ENCODE results near the gene NELL1. TPM values are rescaled to one million over a fixed set of nuclear protein-coding genes. Genes with fewer than 3 reads are reported as not detected.

Gene NELL1
- polyA plus RNA-seq, 1 of the 3 experiments (the other 2 are of a cell fraction), result not detected

DNA sequence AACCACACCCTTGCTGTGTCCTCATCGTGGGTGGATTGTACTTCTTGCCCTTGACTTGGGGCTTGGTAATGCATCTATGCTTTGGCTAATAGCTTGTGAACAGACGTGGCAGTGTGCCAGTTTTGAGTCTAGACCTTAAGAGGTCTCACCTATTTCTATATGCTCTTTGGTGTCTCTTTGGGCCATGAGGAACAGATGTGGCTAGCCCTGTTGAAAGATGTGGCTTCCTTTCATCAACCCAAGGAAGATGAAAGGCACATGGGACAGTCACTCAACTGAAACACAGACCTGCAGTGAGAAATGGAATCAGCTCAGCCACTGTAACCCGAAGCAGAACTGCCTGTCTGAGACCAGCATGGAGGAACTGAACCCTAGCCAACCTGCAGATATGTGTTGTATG lies 7.9 kb upstream of the NELL1 start (continued):
- no peak for TF ChIP-seq NFIC (IDR thresholded peaks at IDR 0.05; ENCODE audit: borderline replicate concordance)
- TF ChIP-seq RXRA (IDR thresholded peaks at IDR 0.05; ENCODE audit: borderline replicate concordance, low read depth), result no peak
- no peak for TF ChIP-seq ELF1 (IDR thresholded peaks at IDR 0.05)
- TF ChIP-seq, protein P1, sequence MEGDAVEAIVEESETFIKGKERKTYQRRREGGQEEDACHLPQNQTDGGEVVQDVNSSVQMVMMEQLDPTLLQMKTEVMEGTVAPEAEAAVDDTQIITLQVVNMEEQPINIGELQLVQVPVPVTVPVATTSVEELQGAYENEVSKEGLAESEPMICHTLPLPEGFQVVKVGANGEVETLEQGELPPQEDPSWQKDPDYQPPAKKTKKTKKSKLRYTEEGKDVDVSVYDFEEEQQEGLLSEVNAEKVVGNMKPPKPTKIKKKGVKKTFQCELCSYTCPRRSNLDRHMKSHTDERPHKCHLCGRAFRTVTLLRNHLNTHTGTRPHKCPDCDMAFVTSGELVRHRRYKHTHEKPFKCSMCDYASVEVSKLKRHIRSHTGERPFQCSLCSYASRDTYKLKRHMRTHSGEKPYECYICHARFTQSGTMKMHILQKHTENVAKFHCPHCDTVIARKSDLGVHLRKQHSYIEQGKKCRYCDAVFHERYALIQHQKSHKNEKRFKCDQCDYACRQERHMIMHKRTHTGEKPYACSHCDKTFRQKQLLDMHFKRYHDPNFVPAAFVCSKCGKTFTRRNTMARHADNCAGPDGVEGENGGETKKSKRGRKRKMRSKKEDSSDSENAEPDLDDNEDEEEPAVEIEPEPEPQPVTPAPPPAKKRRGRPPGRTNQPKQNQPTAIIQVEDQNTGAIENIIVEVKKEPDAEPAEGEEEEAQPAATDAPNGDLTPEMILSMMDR (IDR thresholded peaks at IDR 0.05), result no peak
- no peak for TF ChIP-seq FOXM1 (IDR thresholded peaks at IDR 0.05; ENCODE audit: low read depth)
- TF ChIP-seq, protein P2, sequence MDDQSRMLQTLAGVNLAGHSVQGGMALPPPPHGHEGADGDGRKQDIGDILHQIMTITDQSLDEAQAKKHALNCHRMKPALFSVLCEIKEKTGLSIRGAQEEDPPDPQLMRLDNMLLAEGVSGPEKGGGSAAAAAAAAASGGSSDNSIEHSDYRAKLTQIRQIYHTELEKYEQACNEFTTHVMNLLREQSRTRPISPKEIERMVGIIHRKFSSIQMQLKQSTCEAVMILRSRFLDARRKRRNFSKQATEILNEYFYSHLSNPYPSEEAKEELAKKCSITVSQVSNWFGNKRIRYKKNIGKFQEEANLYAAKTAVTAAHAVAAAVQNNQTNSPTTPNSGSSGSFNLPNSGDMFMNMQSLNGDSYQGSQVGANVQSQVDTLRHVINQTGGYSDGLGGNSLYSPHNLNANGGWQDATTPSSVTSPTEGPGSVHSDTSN (IDR thresholded peaks at IDR 0.05), result no peak
- no peak for TF ChIP-seq GABPA (IDR thresholded peaks at IDR 0.05; ENCODE audit: low read depth)
- TF ChIP-seq, protein P3, sequence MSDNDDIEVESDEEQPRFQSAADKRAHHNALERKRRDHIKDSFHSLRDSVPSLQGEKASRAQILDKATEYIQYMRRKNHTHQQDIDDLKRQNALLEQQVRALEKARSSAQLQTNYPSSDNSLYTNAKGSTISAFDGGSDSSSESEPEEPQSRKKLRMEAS (IDR thresholded peaks at IDR 0.05; ENCODE audit: low read depth), result no peak

DNA sequence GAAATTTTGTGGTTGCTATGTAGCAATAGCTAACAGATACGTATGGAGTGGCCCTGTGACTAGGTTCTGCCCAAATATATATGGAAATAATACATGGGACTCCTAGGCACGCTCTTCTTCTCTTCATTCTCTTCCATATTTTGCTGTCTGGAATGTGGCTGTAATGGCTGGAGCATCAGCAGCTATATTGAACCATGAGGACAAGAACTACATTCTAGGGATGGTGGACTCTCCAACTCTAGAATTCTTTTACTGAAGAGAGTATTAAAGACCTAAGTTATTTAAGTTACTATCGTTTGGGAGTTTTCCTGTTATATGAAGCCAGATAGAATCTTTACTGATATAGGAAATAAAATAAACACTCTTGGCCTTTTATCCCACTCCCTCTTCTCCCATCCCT lies 7.5 kb upstream of the NELL1 start:
- DNase-seq, result no peak
- no peak overlapping the region for H3K4me2 ChIP-seq
- no peaks in the 10 kb centered on the region for H3K27me3 ChIP-seq (ENCODE audit: insufficient read depth)
- H3K36me3 ChIP-seq (replicated peaks in 1 of 2; ENCODE audit: control insufficient read depth in 1 of 2, insufficient read depth in 2 of 2, low read length in 1 of 2), result no peaks in the 10 kb centered on the region
- H3K4me1 ChIP-seq (ENCODE audit: control insufficient read depth in 1 of 2, insufficient read depth in 2 of 2, low read depth in 1 of 2, low read length in 1 of 2), result peaks cover 0 to 3% of the 10 kb centered on the region in 2 experiments; a peak in 1 of 4 replicates
- WGBS (ENCODE audit: low lambda C conversion rate), result 18% methylated on average over 3 of the region's 3 CpGs
- no peaks in the 10 kb centered on the region for H3K79me2 ChIP-seq (ENCODE audit: insufficient read depth)
- H2AFZ ChIP-seq (ENCODE audit: low read depth), result no peak overlapping the region
- no peak overlapping the region for H3K9ac ChIP-seq
- CTCF ChIA-PET, result interaction anchor here (1.1 to 3.2 kb wide), 2 partner anchors 9 to 13 kb away, joined by 6 to 25 read pairs; no protein-coding TSS in a partner anchor
- H3K9me2 ChIP-seq, result no peaks in the 10 kb centered on the region
- TF ChIP-seq, protein P4, sequence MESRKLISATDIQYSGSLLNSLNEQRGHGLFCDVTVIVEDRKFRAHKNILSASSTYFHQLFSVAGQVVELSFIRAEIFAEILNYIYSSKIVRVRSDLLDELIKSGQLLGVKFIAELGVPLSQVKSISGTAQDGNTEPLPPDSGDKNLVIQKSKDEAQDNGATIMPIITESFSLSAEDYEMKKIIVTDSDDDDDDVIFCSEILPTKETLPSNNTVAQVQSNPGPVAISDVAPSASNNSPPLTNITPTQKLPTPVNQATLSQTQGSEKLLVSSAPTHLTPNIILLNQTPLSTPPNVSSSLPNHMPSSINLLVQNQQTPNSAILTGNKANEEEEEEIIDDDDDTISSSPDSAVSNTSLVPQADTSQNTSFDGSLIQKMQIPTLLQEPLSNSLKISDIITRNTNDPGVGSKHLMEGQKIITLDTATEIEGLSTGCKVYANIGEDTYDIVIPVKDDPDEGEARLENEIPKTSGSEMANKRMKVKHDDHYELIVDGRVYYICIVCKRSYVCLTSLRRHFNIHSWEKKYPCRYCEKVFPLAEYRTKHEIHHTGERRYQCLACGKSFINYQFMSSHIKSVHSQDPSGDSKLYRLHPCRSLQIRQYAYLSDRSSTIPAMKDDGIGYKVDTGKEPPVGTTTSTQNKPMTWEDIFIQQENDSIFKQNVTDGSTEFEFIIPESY (IDR thresholded peaks at IDR 0.05; ENCODE audit: borderline replicate concordance, low read depth), result no peak
- TF ChIP-seq RCOR1 (IDR thresholded peaks at IDR 0.05; ENCODE audit: low read length), result no peak
- TF ChIP-seq TCF12 (IDR thresholded peaks at IDR 0.05), result no peak
- TF ChIP-seq EP300 (IDR thresholded peaks at IDR 0.05; ENCODE audit: borderline replicate concordance in 1 of 2, low read depth in 1 of 2, low read length in 1 of 2), result no peak
- no peak for TF ChIP-seq FOXM1 (IDR thresholded peaks at IDR 0.05; ENCODE audit: low read depth)
- TF ChIP-seq GABPA (IDR thresholded peaks at IDR 0.05; ENCODE audit: low read depth), result no peak
- TF ChIP-seq RXRA (IDR thresholded peaks at IDR 0.05; ENCODE audit: borderline replicate concordance, low read depth), result no peak
- TF ChIP-seq MXI1 (IDR thresholded peaks at IDR 0.05; ENCODE audit: low read depth, low read length), result no peak
- no peak for TF ChIP-seq NFIC (IDR thresholded peaks at IDR 0.05; ENCODE audit: borderline replicate concordance)
- TF ChIP-seq FOXJ3 (CRISPR knock-in tag; IDR thresholded peaks at IDR 0.05), result no peak
- no peak for TF ChIP-seq EZH2phosphoT487 (IDR thresholded peaks at IDR 0.05; ENCODE audit: borderline replicate concordance, low read depth)
- no peak for TF ChIP-seq CHD2 (IDR thresholded peaks at IDR 0.05; ENCODE audit: low read length, partially characterized antibody)
- no peak for TF ChIP-seq ELF1 (IDR thresholded peaks at IDR 0.05)
- no peak for TF ChIP-seq RFX5 (IDR thresholded peaks at IDR 0.05; ENCODE audit: low read length)
- TF ChIP-seq, protein P1 (IDR thresholded peaks at IDR 0.05), result no peak
- no peak for TF ChIP-seq GATA2 (CRISPR knock-in tag; IDR thresholded peaks at IDR 0.05)
- TF ChIP-seq TEAD4 (IDR thresholded peaks at IDR 0.05; ENCODE audit: borderline replicate concordance, insufficient read depth), result no peak
- TF ChIP-seq, protein P3 (IDR thresholded peaks at IDR 0.05; ENCODE audit: low read depth), result no peak
- no peaks in the 10 kb centered on the region for H3F3A ChIP-seq (replicated peaks; ENCODE audit: insufficient read depth)
- no peak overlapping the region for H3K4me3 ChIP-seq (ENCODE audit: low read depth in 2 of 2, low read length in 1 of 2)
- no peaks in the 10 kb centered on the region for H4K20me1 ChIP-seq (ENCODE audit: insufficient read depth)
- no peaks in the 10 kb centered on the region for H3K9me3 ChIP-seq
- POLR2A ChIA-PET, result no interaction called here
- no peak overlapping the region for H3K27ac ChIP-seq (ENCODE audit: low read depth in 2 of 2, low read length in 1 of 2)
